Amniotic stem cell (primary cell): Measurements from ENCODE around the gene MRPL14.
"Not testable (repeated sequence)": the region's sequence is repeated elsewhere in the genome, so short reads cannot be mapped to it uniquely, and the experiment has no call there.

Source experiments
- DNase-seq: peaks from one replicate; lab custom pipeline; 2025; lab: John Stamatoyannopoulos, UW

Gene MRPL14

DNA sequence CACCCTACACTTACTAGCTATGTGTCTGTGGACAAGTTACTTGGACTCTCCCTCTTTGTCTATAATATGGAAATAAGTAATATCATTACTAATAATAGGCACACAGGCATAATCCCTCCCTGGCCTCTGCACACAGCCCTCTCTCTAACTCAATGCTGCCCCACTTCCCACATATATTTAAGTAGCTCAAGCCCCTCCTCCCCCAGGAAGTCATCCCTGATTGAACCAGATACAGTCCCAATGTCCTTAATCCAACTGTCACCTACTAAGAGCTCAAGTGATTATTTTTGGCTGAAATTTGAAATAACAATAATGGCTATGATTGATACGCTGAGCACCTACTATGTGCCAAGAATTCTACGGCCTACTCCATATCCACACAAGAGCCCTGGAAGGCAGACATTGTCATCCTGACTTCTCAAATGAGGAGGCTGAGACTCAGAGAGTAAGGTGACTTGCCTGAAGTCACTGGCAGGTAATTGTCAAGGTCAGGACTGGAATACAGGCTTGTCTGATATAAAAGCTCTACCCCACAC lies 29.4 kb downstream of the MRPL14 start:
- DNase-seq: no peak

DNA sequence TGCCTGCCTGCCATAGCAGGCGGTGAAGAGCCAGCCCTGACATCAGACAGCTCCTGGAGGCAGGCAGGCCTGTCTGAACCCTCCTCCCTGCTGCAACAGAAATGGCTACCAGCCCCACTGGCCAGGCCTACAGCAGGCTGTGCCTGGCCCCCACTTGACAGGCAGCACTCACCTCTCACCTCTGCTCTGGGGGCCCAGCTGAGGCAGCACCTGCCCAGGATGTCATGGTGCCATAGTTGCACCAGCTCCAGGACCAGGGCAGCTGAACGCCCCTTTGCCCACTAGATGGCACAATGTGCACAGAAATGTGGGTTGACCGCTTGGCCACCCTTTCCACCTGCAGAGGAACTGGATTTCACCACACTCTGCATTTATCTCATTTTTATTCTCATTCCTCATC lies 30.6 kb downstream of the MRPL14 start:
- DNase-seq: peak; percentile 55

DNA sequence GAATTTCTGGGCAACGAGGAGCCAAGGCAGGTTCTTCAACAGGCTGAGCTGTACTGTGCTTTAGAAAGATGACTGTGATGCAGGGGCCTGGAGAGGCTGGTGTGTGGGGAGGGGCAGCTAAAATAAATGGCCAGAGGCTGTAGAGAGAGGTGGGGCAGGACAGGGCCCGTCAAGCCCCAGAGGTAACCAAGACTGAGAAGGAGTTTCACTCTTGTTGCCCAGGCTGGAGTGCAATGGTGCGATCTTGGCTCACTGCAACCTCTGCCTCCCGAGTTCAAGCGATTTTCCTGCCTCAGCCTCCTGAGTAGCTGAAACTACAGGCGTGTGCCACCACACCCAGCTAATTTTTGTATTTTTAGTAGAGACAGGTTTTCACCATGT lies 32.0 kb downstream of the MRPL14 start:
- DNase-seq: not testable (repeated sequence)

DNA sequence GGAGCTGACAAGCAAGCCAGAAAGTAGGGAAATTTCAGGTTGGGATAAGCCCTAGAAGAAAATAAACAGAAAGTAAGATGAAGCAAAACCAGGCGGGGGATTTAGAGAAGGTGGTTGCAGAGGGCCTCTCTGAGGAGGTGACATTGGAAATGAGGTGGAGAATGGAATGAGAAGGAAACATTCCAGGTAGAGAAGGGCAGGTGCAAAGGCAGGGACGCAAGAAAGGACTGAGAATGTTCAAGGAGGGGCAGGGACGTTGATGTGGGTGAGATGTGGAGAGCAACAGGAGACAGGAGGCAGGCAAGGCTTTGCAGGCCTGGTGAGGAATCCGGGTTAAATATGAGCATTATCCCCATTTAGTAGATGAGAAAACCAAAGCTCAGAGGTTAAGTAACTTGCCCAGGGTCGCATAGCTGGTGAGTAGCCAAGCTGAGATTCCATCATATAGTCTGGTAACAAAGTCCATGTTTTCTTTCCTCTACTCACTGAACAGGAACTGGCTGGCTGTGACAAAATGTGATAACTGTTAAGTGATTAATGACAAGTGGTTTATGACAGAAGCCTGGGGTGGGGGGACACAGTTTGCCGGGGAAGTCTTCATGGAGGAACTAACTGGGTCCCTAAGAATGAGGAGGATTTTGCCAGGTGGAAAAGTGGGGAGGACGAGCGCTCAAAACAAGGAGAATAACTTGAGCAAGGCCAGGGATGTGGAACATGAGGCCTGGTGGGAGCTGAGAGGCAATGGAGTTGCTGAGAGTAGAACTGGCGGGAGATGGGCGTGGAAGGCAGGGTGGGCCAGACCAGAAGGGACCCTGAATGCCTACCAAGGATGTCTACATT lies 32.6 kb downstream of the MRPL14 start:
- DNase-seq: no peak

DNA sequence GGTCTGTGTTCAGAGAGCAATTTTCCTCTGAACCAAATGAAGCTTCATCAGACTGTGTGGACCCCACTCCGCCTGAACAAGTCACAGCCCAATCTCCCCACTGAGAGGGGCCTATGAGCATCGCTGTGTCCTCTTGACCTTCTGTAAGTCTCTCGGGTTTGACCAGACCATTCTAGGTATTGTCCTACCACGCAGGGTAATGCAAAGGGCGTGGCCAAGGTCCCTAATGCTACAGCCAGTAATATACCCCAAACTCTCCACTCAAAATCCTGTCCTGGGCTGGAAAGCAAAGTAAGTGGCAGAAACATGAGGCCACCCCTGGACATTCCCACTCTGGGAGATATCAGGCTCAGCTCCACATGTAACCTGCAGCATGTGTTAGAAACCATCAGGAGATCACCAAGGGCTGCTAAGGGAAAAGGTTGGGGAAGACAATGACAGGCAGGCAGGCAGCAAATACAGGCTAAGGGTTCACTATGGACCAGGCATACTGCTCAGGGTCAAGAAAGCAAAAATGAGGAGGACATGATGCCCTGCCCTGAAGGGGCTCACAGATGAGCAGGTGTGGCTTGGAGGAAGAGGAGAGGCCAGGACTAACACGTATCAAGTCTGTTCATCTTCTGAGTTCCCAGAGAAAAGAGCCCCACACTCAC lies 33.4 kb downstream of the MRPL14 start:
- DNase-seq: no peak

DNA sequence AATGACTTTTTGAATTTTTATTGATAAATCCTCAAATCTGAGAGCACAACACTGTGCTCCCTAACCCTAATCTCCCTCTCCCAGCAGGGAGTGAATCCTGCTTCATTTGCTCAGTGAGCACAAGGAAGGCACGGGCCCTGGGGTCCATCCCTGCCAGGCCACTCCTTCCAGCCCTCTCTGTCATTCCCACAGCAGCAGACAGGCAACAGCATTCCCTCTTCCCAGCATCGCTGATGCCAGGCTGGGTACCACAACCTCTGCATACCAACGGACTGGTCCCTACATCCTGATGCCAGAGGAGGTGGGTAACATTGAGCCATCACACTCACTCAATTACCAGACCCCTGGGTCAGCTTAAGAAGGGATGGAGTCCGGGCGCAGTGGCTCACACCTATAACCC lies 34.2 kb downstream of the MRPL14 start:
- DNase-seq: no peak

DNA sequence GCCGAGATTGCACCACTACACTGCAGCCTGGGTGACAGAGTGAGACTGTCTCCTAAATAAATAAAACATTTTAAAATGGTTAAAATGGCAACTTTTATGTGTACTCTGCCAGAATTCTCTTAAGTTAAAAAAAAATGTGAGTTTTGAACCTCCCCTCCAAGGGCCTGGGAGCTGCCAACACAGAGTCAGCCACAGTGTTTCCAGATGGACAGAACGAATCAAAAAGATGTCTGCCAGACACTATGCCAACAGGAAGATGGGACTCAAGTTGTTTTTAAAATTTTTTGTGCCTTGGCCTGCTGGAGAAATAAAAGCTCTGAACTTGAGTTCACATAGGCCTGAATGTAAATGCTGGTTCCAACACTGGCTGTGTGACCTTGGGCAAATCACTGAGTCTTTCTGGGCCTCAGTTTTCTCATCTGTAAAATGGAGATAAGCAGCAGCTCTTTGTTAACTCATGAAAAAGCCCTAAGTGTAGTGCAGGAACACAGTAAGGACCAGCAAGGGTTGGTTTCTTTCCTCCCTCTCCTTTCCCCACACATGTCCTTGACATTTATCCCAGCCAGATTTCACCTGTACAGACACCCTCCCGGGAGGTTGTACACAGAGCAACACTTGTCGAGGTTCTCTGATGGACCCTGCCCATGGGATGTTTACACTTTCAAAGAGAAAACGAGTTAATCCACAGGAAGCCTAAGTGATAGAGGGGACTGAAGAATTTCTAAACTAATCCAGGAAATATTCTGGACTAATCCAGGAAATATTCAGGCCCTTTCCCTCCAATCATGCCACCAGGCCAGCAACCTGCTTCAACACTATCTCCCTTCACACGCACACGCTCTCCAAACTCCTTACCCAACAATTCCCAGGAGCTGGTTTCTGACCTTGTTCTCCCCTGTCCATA lies 35.0 kb downstream of the MRPL14 start:
- DNase-seq: no peak

DNA sequence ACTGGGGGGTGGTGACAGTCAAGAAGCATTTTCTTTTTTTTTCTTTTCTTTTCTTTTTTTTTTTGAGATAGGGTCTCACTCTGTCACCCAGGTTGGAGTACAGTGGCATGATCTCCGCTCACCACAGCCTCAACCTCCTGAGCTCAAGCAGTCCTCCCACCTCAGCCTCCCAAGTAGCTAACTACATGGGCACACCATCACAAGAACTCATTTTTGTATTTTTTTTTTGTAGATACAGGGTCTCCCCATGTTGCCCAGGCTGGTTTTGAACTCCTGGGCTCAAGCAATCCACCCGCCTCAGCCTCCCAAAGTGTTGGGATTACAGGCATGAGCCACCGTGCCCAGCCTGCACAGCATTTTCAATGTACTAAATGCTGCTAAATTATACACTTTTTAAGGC lies 35.9 kb downstream of the MRPL14 start:
- not testable (repeated sequence) for DNase-seq

DNA sequence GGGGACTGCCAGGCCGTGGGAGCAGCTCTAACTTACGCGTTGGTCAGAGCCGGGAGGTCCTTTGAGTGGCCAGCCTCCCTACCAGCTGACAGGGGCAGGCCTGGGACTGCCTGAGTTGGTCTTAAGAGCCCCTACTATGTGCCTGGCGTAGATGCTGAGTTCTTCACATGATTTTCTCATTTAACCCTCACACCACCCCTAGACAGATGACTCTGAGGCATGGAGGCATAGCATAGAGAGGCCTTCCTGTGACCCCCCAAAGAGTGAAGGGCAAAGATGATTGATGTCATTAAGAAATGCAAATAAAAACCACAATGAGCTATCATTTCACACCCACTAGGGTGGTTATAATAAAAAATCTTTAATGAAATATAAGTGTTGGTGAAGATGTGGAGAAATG lies 36.8 kb downstream of the MRPL14 start:
- no peak for DNase-seq

DNA sequence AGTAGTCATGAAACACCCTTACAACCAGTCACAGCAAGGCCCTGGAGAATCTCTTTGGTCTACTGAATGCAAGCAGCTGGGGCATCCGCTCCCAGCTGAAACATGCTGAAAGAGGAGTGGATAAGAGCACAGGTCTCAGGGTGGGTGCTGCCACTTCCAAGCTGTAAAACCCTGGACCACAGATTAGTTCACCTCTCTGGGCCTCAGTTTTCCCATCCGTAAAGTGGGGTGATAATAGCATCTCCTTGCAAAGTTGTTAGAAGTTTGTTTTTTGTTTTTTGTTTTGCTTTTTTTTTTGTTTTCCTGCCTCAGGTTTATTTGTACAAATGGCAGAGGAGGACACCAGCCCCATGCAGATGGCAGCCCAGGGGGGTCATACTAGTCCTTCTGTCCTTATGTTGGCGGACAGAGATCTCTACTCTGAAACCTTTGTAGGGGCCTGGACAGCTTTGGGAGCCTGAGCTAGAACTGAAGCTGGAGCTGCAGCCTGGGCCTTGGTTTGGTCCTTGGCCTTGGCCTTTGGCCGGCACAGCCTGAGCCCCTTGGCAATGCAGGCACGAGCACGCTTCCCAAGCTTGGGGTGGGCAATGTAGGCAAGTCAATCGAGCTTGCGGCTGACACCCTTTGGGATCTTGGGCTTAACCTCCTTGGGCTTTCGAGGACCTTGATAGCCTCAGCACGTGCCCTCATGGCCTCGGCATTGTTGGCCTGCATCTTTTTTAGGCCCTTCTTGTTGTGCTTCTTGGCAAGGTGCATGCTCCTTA lies 38.2 kb downstream of the MRPL14 start:
- DNase-seq: no peak

DNA sequence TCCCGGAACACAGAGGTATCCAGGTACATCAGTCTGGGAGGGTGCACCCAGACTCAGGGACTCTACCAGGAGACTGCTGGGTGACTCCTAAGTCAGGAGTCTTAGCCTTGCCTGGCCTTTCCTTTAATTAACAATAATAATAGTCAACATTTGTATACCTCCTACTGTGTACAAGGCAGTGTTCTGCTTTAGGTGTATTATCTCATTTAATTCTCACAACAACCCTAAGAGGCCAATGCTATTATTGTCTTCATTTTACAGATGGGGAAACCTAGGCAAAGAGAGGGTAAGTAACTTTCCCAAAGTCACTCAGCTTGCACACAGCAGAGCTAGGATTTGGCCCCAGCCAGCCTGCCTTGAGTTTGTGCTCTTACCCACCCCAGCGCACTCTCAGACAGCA lies 39.6 kb downstream of the MRPL14 start:
- DNase-seq: no peak

DNA sequence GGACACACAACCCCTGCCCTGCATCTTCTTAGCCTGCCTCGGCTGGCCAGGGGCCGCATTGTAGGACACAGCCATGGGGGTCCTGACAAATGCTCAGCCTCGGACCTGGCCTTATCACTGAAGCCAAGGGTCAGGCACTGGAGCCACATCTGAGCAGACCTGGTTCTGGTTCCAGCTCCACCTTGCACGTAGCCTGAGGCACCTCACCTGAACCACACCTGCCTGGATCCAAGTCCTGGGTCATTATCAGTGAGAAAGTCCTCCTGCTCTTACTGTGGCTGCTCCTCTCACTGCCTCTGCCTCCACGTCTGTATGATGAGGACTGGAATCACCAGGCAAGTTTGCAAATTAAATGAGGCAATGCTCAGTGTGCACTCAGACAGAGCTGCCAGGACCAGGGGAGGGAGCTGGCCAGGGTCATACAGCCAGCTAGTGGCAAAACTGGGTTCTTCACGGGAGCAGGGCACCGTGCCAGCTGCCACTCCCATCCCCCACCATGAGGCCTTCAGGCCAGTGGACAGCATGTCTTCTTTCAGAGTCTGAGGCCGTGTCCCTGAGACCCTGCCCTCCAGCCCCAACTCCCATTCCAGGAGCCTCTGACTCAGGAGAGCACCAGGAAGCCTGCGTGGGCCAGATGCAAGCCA lies 40.2 kb downstream of the MRPL14 start:
- no peak for DNase-seq

DNA sequence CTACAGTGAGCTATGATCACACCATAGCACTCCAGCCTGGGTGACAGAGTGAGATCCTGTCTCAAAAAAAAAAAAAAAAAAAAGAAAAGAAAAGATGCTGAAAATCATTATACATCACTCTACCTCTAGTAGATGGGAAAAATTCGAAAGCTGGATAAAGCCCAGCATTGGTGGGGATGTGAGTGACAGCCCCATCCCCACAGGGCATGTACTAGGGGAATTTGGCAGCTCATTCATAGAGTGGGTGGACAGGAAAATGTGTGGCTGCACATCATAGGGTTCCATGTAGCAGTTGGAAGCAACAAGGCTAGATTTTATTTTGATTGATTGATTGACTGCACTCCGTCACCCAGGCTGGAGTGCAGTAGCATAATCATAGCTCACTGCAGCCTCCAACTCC lies 42.0 kb downstream of the MRPL14 start:
- no peak for DNase-seq

DNA sequence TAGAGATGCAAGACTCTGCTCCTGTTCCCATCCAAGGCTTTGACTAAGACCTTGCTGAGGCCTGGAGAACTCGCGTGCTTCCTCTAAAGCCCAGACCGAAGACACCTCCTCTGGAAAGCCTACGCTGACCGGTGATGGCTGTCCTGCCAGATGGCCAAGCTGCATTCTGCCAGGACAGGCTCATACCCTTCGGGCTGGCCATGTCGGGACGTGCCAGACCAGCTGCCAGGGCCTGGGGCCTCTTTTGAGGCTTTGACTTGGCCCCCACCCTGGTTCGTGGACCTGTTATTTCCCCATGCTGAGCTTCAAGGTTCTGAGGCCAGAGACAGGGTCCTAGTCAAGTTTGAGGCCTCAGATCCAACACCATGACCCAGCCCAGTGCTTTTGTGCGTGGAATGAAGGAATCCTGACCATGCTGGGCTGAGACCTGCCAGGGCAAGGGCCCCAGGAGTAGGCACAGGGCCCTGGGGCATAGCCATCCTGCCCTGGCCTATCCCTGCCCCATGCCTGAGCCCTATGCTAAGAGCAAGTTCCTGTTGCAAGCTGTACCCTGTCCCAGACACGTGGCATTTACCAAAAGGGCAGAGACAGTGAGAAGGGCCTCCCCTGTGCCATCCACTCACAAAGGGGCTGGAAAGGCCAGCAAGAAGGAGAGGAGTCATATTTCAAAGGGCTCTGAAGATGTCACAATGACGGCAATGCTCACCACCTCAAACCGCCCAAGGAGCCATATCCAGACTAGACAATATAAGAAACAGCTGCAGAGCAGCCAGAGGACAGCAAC lies 42.8 kb downstream of the MRPL14 start:
- DNase-seq: no peak

DNA sequence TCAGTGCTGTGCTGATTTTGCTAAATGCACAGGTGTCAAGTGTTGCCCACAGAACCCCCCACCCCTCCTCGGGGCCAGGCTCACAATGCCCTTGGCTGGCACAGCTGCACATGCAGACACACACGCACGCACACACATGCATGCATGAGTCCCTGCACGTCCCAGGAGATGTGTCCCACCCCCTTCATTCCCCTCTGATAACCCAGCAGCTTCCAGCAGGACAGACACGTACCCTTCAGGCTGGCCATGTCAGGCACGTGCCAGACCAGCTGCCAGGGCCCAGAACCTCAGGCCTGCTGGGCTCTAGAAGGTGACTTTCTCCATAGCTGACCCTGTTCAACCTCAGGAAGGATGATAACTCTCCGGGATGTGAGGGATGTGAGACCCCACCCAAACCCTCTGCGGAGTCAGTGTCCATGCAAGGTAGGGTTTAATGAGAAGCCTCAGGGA lies 44.4 kb downstream of the MRPL14 start:
- no peak for DNase-seq

DNA sequence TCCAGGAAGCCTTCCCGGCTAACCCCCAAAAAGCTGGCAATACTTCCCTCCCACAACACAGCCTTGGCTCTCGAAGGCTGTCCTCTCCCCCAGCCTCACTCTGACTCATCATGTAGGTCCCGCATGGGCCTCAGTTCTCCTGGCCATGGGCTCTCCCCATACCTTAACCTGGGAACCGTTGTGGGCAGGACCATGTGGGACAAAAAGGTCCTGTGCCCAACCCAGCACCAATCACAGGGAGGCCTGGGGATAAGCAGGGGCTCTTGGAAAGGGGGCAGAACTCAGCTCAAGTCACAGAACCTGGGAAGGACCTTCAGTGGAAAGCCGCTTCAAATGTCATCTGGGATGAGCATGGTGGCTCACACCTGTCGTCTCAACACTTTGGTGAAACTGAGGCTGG lies 45.5 kb downstream of the MRPL14 start:
- no peak for DNase-seq

DNA sequence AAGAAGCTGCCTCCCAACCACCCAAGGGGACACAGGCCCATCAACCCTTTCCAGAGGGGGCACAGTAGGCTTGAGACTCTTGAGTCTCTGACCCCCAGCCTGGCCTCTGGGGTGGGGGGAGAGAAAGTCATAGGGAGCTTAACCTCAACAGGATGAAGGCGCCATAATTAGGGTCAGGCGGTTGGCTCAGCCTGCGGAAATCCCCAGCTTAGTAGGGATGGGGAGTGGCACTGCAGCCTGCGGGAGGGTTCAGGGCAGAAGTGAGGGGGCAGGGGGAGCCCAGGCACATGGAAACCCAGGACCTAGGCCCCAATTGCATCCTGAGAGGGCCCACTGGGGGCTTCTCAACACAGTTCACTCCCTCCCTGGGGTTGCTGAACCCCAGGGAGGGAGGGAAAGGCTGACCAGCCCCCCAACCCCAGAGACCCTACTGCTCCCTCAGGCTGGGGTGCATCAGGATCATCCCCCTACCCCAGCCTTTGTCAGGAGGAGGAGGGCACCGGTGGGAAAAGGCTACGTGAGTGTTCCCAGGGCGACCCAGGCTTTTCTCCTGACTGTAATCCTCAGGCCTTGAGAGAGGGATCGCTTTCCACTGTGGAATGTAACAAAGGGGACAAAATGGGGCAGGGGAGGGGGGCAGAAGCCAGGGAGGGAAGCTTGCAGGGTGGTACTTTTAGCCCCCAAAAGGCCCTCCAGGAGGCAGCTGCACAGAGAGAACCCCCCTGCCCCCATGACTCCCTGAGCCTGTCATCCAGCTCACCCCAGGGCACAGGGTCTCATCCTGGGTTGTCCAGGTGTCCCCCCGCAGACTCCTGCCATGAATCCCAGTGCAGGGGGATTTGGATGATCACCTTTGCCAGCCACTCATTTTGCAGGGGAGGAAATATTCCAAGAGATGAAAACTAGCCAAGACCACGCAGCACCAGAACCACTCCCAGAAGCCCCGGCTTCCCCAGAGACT lies 46.4 kb downstream of the MRPL14 start:
- no peak for DNase-seq

DNA sequence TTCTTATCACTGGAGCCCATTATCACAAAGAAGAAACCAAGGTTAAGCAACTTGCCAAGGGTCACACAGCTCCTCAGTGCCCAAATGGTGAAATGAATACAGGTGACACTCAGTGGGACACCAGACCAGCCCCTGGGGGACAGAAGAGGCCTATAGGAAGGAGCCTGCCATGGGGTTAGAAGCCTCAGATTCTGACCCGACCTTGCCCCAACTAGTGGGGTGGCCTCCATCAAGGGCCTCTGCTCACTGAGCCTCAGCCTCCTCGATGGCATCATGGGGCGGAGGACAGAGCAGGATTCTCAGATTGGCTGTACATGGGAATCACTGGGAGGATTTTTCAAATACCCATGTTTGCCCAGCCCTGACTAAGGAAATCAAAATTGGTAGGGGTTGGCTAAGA lies 47.6 kb downstream of the MRPL14 start:
- DNase-seq: no peak
